Fibroblast of lung (primary cell): ENCODE measurements around the gene EBF3. TPM values are rescaled to one million over a fixed set of nuclear protein-coding genes. Genes with fewer than 3 reads are reported as not detected.

Experiments
- DNase-seq, 2 donors: peaks; one replicate each; pipeline versions ENCODE4 v3.0.0 to v3.0.0-alpha.2; 2010; ENCODE audit warnings: low read depth in 2 of 2
- H2AFZ ChIP-seq: 2 replicates; pipeline ENCODE4 v1.5.1; 2012; ENCODE audit warnings: low read length, control low read depth, inconsistent platforms
- H3K27ac ChIP-seq: 2 replicates; pipeline ENCODE4 v1.5.1; 2011; ENCODE audit warnings: low read length, control low read depth; ENCODE audit not compliant: insufficient read depth
- H3K27me3 ChIP-seq: 2 replicates; pipeline ENCODE4 v1.5.1; 2011; ENCODE audit warnings: mild to moderate bottlenecking, low read length; ENCODE audit not compliant: control insufficient read depth, insufficient read depth
- H3K36me3 ChIP-seq: 2 replicates; pipeline ENCODE4 v1.5.1; 2011; ENCODE audit warnings: low read length; ENCODE audit not compliant: control insufficient read depth, insufficient read depth
- H3K4me1 ChIP-seq: 2 replicates; pipeline ENCODE4 v1.5.1; 2011; ENCODE audit warnings: low read length; ENCODE audit not compliant: control insufficient read depth, insufficient read depth; ENCODE audit errors: extremely low read depth
- H3K4me2 ChIP-seq: 2 replicates; pipeline ENCODE4 v1.5.1; 2011; ENCODE audit warnings: low read length, control low read depth; ENCODE audit not compliant: insufficient read depth; ENCODE audit errors: extremely low read depth
- H3K4me3 ChIP-seq, 4 experiments: fragments of 200-600 bp in 1 of 4; sonication (generic) in 1 of 4; replicated peaks in 1 of 4; 2 replicates each; pipeline ENCODE4 v1.5.1; 2011 to 2016; ENCODE audit warnings: low read length in 4 of 4, low read depth in 3 of 4, mild to moderate bottlenecking in 3 of 4, control low read depth in 2 of 4, inconsistent platforms in 1 of 4, mixed read lengths in 1 of 4; ENCODE audit not compliant: insufficient read depth in 1 of 4; ENCODE audit errors: control extremely low read depth in 1 of 4
- H3K79me2 ChIP-seq: 2 replicates; pipeline ENCODE4 v1.5.1; 2012; ENCODE audit warnings: mild to moderate bottlenecking, low read length, inconsistent platforms; ENCODE audit not compliant: control insufficient read depth, insufficient read depth
- H3K9ac ChIP-seq: 2 replicates; pipeline ENCODE4 v1.5.1; 2011; ENCODE audit warnings: mild to moderate bottlenecking, low read length, control low read depth; ENCODE audit not compliant: insufficient read depth
- H3K9me3 ChIP-seq: 2 replicates; pipeline ENCODE4 v1.5.1; 2012; ENCODE audit warnings: low read depth, low read length; ENCODE audit not compliant: control insufficient read depth, insufficient read depth
- H4K20me1 ChIP-seq: 2 replicates; pipeline ENCODE4 v1.5.1; 2011; ENCODE audit warnings: low read length; ENCODE audit not compliant: control insufficient read depth, insufficient read depth; ENCODE audit errors: extremely low read depth
- CTCF ChIP-seq, 2 donors: IDR thresholded peaks in 1 of 2; conservative IDR thresholded peaks in 1 of 2; 1 replicate in 1 of 2; 2 replicates in 1 of 2; pipeline ENCODE4 v1.5.1; 2011 to 2012; ENCODE audit warnings: low read length in 2 of 2, control low read depth in 1 of 2, inconsistent platforms in 1 of 2, low read depth in 1 of 2, mild to moderate bottlenecking in 1 of 2
- EZH2 ChIP-seq: IDR thresholded peaks from 2 replicates; pipeline ENCODE4 v1.5.1; 2012; ENCODE audit warnings: low read length, control low read depth, mild to moderate bottlenecking; ENCODE audit errors: missing control alignments
- polyA plus RNA-seq, 2 donors: library from polyadenylated mRNA; depleted of rRNA in 1 of 2; stranded (reverse) in 1 of 2; unstranded in 1 of 2; fragments of >200 nt; gene quantifications; 2 replicates each; pipeline ENCODE4 v1.2.1, GENCODE V29; 2011 to 2012; ENCODE audit warnings: missing spikeins in 1 of 2
- total RNA-seq: library from RNA; depleted of rRNA; stranded (reverse); fragments of >200 nt; gene quantifications from 2 replicates; pipeline ENCODE4 v1.2.1, GENCODE V29; 2014

The EBF3 gene
- total and polyA plus RNA-seq, 2 donors (not counting 1 experiment from before 2014, with no cell fraction given) = 0.12 to 0.17 TPM

GRCh38 chr10:129878835-129879234 lies 85.2 kb downstream of the EBF3 start:
- H3K4me3 ChIP-seq = no peak overlapping the region
- no peaks in the 10 kb centered on the region for H3K4me1 ChIP-seq
- H2AFZ ChIP-seq = no peak overlapping the region
- no peaks in the 10 kb centered on the region for H4K20me1 ChIP-seq
- no peaks in the 10 kb centered on the region for H3K27me3 ChIP-seq
- no peak overlapping the region for H3K4me2 ChIP-seq
- H3K27ac ChIP-seq = no peak overlapping the region
- H3K36me3 ChIP-seq = no peaks in the 10 kb centered on the region
- DNase-seq = no peak
- TF ChIP-seq CTCF (conservative IDR thresholded peaks at IDR 0.05 in 1 of 2, IDR thresholded peaks at IDR 0.05 in 1 of 2; ENCODE audit: low read depth in 1 of 2, low read length in 2 of 2) (no peak), EZH2 (no peak)
- H3K9me3 ChIP-seq = no peaks in the 10 kb centered on the region
- H3K79me2 ChIP-seq = no peaks in the 10 kb centered on the region
- H3K9ac ChIP-seq = no peak overlapping the region

GRCh38 chr10:129877773-129878371 lies 86.2 kb downstream of the EBF3 start:
- H4K20me1 ChIP-seq = no peaks in the 10 kb centered on the region
- no peak overlapping the region for H3K4me3 ChIP-seq
- H3K79me2 ChIP-seq = no peaks in the 10 kb centered on the region
- no peaks in the 10 kb centered on the region for H3K9me3 ChIP-seq
- no peak overlapping the region for H3K27ac ChIP-seq
- no peaks in the 10 kb centered on the region for H3K36me3 ChIP-seq
- H3K4me2 ChIP-seq = no peak overlapping the region
- H3K9ac ChIP-seq = no peak overlapping the region
- no peak overlapping the region for H2AFZ ChIP-seq
- H3K4me1 ChIP-seq = no peaks in the 10 kb centered on the region
- no peaks in the 10 kb centered on the region for H3K27me3 ChIP-seq
- TF ChIP-seq EZH2 (no peak), CTCF (conservative IDR thresholded peaks at IDR 0.05 in 1 of 2, IDR thresholded peaks at IDR 0.05 in 1 of 2; ENCODE audit: low read depth in 1 of 2, low read length in 2 of 2) (peak in 1 of 2 donors; percentile 15)
- DNase-seq = no peak

DNA sequence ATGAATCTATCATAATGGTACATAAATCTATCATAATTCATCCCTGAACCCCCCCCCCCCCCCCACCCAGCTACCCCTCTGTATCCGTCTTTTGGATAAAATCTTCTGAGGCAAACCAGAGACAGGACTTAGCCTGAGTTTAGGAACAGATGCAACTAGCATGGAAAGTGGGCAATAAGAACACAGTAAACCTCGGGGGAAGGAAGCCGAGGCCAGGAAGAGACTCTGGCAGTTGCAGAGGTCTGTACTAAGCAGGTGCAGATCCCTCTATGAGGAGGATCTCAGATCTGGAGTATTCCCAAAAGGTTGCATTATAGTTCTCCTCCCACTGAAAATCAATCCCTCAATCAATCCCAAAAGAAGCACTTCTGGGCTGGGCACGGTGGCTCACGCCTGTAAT lies 87.2 kb downstream of the EBF3 start:
- no peaks in the 10 kb centered on the region for H3K4me1 ChIP-seq

More for the DNA sequence above, 87.2 kb downstream of the EBF3 start:
- DNase-seq = no peak
- no peak overlapping the region for H2AFZ ChIP-seq
- H3K27ac ChIP-seq = no peak overlapping the region
- no peak for TF ChIP-seq CTCF (conservative IDR thresholded peaks at IDR 0.05 in 1 of 2, IDR thresholded peaks at IDR 0.05 in 1 of 2; ENCODE audit: low read depth in 1 of 2, low read length in 2 of 2)
- no peak for TF ChIP-seq EZH2
- no peak overlapping the region for H3K4me3 ChIP-seq
- no peak overlapping the region for H3K4me2 ChIP-seq
- H3K36me3 ChIP-seq = no peaks in the 10 kb centered on the region
- no peak overlapping the region for H3K9ac ChIP-seq
- no peaks in the 10 kb centered on the region for H3K9me3 ChIP-seq
- H4K20me1 ChIP-seq = no peaks in the 10 kb centered on the region
- H3K79me2 ChIP-seq = no peaks in the 10 kb centered on the region
- no peaks in the 10 kb centered on the region for H3K27me3 ChIP-seq
